ENCODE data around the gene GCNT1. TPM values are rescaled to one million over a fixed set of nuclear protein-coding genes. Genes with fewer than 3 reads are reported as not detected.
"Not testable (repeated sequence)": the region's sequence is repeated elsewhere in the genome, so short reads cannot be mapped to it uniquely, and the experiment has no call there.

The GCNT1 gene
- total RNA-seq, 1 donor from 2014 or later, result 33.7 TPM

GRCh38 chr9:76516350-76516749 is 57.4 kb downstream of the GCNT1 start:
- Mint-ChIP-seq H3K4me3 (ENCODE audit: unreplicated experiment) (no peak overlapping the region), H3K9me3 (ENCODE audit: unreplicated experiment) (no peaks in the 10 kb centered on the region), H3K27ac (ENCODE audit: unreplicated experiment) (no peak overlapping the region), H3K27me3 (ENCODE audit: unreplicated experiment) (peaks cover 2% of the 10 kb centered on the region), H3K4me1 (ENCODE audit: unreplicated experiment) (no peaks in the 10 kb centered on the region), H3K36me3 (ENCODE audit: low read depth, unreplicated experiment) (no peaks in the 10 kb centered on the region)
- no peak for TF ChIP-seq CTCF (IDR thresholded peaks at IDR 0.05; ENCODE audit: unreplicated experiment)
- DNase-seq (ENCODE audit: low spot score), result no peak

GRCh38 chr9:76516871-76517270 is 57.9 kb downstream of the GCNT1 start:
- peaks cover 2% of the 10 kb centered on the region for H3K27me3 Mint-ChIP-seq (ENCODE audit: unreplicated experiment)
- H3K36me3 Mint-ChIP-seq (ENCODE audit: low read depth, unreplicated experiment), result no peaks in the 10 kb centered on the region
- no peaks in the 10 kb centered on the region for H3K9me3 Mint-ChIP-seq (ENCODE audit: unreplicated experiment)
- H3K4me3 Mint-ChIP-seq (ENCODE audit: unreplicated experiment), result no peak overlapping the region
- H3K27ac Mint-ChIP-seq (ENCODE audit: unreplicated experiment), result no peak overlapping the region
- no peaks in the 10 kb centered on the region for H3K4me1 Mint-ChIP-seq (ENCODE audit: unreplicated experiment)
- DNase-seq (ENCODE audit: low spot score), result no peak
- no peak for TF ChIP-seq CTCF (IDR thresholded peaks at IDR 0.05; ENCODE audit: unreplicated experiment)

- Mint-ChIP-seq H3K27ac (ENCODE audit: unreplicated experiment) (no peak overlapping the region), H3K36me3 (ENCODE audit: low read depth, unreplicated experiment) (no peaks in the 10 kb centered on the region), H3K27me3 (ENCODE audit: unreplicated experiment) (peaks cover 2% of the 10 kb centered on the region), H3K4me1 (ENCODE audit: unreplicated experiment) (no peaks in the 10 kb centered on the region), H3K9me3 (ENCODE audit: unreplicated experiment) (no peaks in the 10 kb centered on the region), H3K4me3 (ENCODE audit: unreplicated experiment) (no peak overlapping the region)
- no peak for DNase-seq (ENCODE audit: low spot score)
- no peak for TF ChIP-seq CTCF (IDR thresholded peaks at IDR 0.05; ENCODE audit: unreplicated experiment)
Measured at GRCh38 chr9:76519075-76519835, 60.3 kb downstream of the GCNT1 start.

GRCh38 chr9:76521244-76521681 is 62.3 kb downstream of the GCNT1 start:
- no peaks in the 10 kb centered on the region for H3K36me3 Mint-ChIP-seq (ENCODE audit: low read depth, unreplicated experiment)
- H3K27me3 Mint-ChIP-seq (ENCODE audit: unreplicated experiment), result peaks cover 2% of the 10 kb centered on the region
- TF ChIP-seq CTCF (IDR thresholded peaks at IDR 0.05; ENCODE audit: unreplicated experiment), result no peak
- H3K27ac Mint-ChIP-seq (ENCODE audit: unreplicated experiment), result no peak overlapping the region
- H3K9me3 Mint-ChIP-seq (ENCODE audit: unreplicated experiment), result no peaks in the 10 kb centered on the region
- no peak for DNase-seq (ENCODE audit: low spot score)
- no peak overlapping the region for H3K4me3 Mint-ChIP-seq (ENCODE audit: unreplicated experiment)
- H3K4me1 Mint-ChIP-seq (ENCODE audit: unreplicated experiment), result no peaks in the 10 kb centered on the region

GRCh38 chr9:76521906-76522305 is 62.9 kb downstream of the GCNT1 start:
- peaks cover 2% of the 10 kb centered on the region for H3K27me3 Mint-ChIP-seq (ENCODE audit: unreplicated experiment)
- H3K4me1 Mint-ChIP-seq (ENCODE audit: unreplicated experiment), result no peaks in the 10 kb centered on the region
- no peaks in the 10 kb centered on the region for H3K9me3 Mint-ChIP-seq (ENCODE audit: unreplicated experiment)
- TF ChIP-seq CTCF (IDR thresholded peaks at IDR 0.05; ENCODE audit: unreplicated experiment), result no peak
- H3K4me3 Mint-ChIP-seq (ENCODE audit: unreplicated experiment), result no peak overlapping the region
- DNase-seq (ENCODE audit: low spot score), result no peak
- no peaks in the 10 kb centered on the region for H3K36me3 Mint-ChIP-seq (ENCODE audit: low read depth, unreplicated experiment)
- no peak overlapping the region for H3K27ac Mint-ChIP-seq (ENCODE audit: unreplicated experiment)

- not testable (repeated sequence) for H3K36me3 Mint-ChIP-seq (ENCODE audit: low read depth, unreplicated experiment); H3K9me3 Mint-ChIP-seq (ENCODE audit: unreplicated experiment); H3K4me1 Mint-ChIP-seq (ENCODE audit: unreplicated experiment); H3K27ac Mint-ChIP-seq (ENCODE audit: unreplicated experiment); DNase-seq (ENCODE audit: low spot score); H3K4me3 Mint-ChIP-seq (ENCODE audit: unreplicated experiment); H3K27me3 Mint-ChIP-seq (ENCODE audit: unreplicated experiment)
Measured at GRCh38 chr9:76523617-76524200, 64.7 kb downstream of the GCNT1 start.
